Hematopoietic multipotent progenitor cell treated with erythropoietin and hydrocortisone succinate and interleukin-3 and kit ligand, for 6 days (in vitro differentiated cells): ENCODE data around the gene PIK3C2B.
"Not testable (repeated sequence)": the region's sequence is repeated elsewhere in the genome, so short reads cannot be mapped to it uniquely, and the experiment has no call there.

Experiments used
- DNase-seq: peaks from one replicate; pipeline ENCODE4 v3.0.0-alpha.2; 2015

PIK3C2B gene

GRCh38 chr1:204507317-204508105 is 12.9 kb upstream of the PIK3C2B start:
- DNase-seq = peak; percentile 80

GRCh38 chr1:204506969-204507316 is 12.3 kb upstream of the PIK3C2B start:
- DNase-seq = peak; percentile 93

- DNase-seq = peak; percentile 94
Observed at GRCh38 chr1:204506201-204506968, 11.8 kb upstream of the PIK3C2B start.

- no peak for DNase-seq
Observed at GRCh38 chr1:204505674-204506200, 11.1 kb upstream of the PIK3C2B start.

- no peak for DNase-seq
Observed at GRCh38 chr1:204503913-204504519, 9.4 kb upstream of the PIK3C2B start.

- DNase-seq = peak; percentile 86
Observed at GRCh38 chr1:204503122-204503912, 8.7 kb upstream of the PIK3C2B start.

- no peak for DNase-seq
Observed at GRCh38 chr1:204502241-204502640, 7.6 kb upstream of the PIK3C2B start.

GRCh38 chr1:204499511-204500468 is 5.2 kb upstream of the PIK3C2B start:
- no peak for DNase-seq

GRCh38 chr1:204498981-204499380 is 4.4 kb upstream of the PIK3C2B start:
- no peak for DNase-seq

- no peak for DNase-seq
Observed at GRCh38 chr1:204495777-204496176, 1.2 kb upstream of the PIK3C2B start.

GRCh38 chr1:204495078-204495753 is 611 bp upstream of the PIK3C2B start:
- no peak for DNase-seq

GRCh38 chr1:204493984-204494280 is 673 bp downstream of the PIK3C2B start:
- peak; percentile 81 for DNase-seq

- peak; percentile 53 for DNase-seq
Observed at GRCh38 chr1:204493145-204493983, 1.2 kb downstream of the PIK3C2B start.

- no peak for DNase-seq
Observed at GRCh38 chr1:204491655-204492054, 3.0 kb downstream of the PIK3C2B start.

GRCh38 chr1:204487256-204487615 is 7.4 kb downstream of the PIK3C2B start:
- DNase-seq = no peak

- not testable (repeated sequence) for DNase-seq
Observed at GRCh38 chr1:204486513-204487255, 7.9 kb downstream of the PIK3C2B start.

- no peak for DNase-seq
Observed at GRCh38 chr1:204483791-204484190, 10.8 kb downstream of the PIK3C2B start.

GRCh38 chr1:204480515-204480914 is 14.1 kb downstream of the PIK3C2B start:
- no peak for DNase-seq

- DNase-seq = no peak
Observed at GRCh38 chr1:204479387-204480136, 15.0 kb downstream of the PIK3C2B start.
